K562 (cell line): ENCODE data around the gene EFHD2.

ENCODE experiments used
- CAMTA2 ChIP-seq: fragments of 250-450 bp; sonication (Bioruptor Pico); conservative IDR thresholded peaks from 2 replicates; pipeline ENCODE4 v1.5.1; 2022
- FOSL1 ChIP-seq: fragments of 200-800 bp; sonication (Bioruptor generic); conservative IDR thresholded peaks from 2 replicates; pipeline ENCODE4 v1.6.1; 2016; ENCODE audit warnings: missing genetic modification characterization, missing compliant biosample characterization
- FOXA1 ChIP-seq: fragments of 450-650 bp; IDR thresholded peaks from 2 replicates; pipeline ENCODE4 v1.6.1; 2016; ENCODE audit warnings: mild to moderate bottlenecking, borderline replicate concordance
- GABPA ChIP-seq: fragments of 200-800 bp; sonication (Bioruptor generic); conservative IDR thresholded peaks from 2 replicates; pipeline ENCODE4 v1.6.1; 2016; ENCODE audit warnings: low read depth, missing genetic modification characterization, missing compliant biosample characterization
- MXI1 ChIP-seq: IDR thresholded peaks from 2 replicates; pipeline ENCODE4 v1.6.1; 2011; ENCODE audit warnings: low read depth, mild to moderate bottlenecking, improper control_type of control experiment, low read length
- NFYB ChIP-seq: IDR thresholded peaks from 2 replicates; pipeline ENCODE4 v1.6.1; 2011; ENCODE audit warnings: mild to moderate bottlenecking, moderate library complexity; ENCODE audit not compliant: insufficient read length; ENCODE audit errors: extremely low read depth
- RFX1 ChIP-seq: fragments of 450-650 bp; IDR thresholded peaks from 2 replicates; pipeline ENCODE4 v1.6.1; 2016; ENCODE audit warnings: mild to moderate bottlenecking, moderate library complexity
- XRCC5 ChIP-seq: fragments of 200-400 bp; formaldehyde crosslinking; IDR thresholded peaks from 2 replicates; pipeline ENCODE4 v1.6.1; 2017; ENCODE audit warnings: low read depth, mild to moderate bottlenecking, low read length
- ZFP36 ChIP-seq: fragments of 150-350 bp; IDR thresholded peaks from 2 replicates; pipeline ENCODE4 v1.6.1; 2018; ENCODE audit warnings: low read length, low read depth; ENCODE audit not compliant: partially characterized antibody
- TF ChIP-seq, protein P1 (sequence below), 2 experiments: fragments of 450-650 bp in 1 of 2; sonication (generic) in 1 of 2; formaldehyde crosslinking in 1 of 2; IDR thresholded peaks in 1 of 2; conservative IDR thresholded peaks in 1 of 2; 2 replicates each; pipeline versions ENCODE4 v1.6.1 to v1.8.1; 2016 to 2023; ENCODE audit warnings: mild to moderate bottlenecking in 2 of 2, moderate library complexity in 2 of 2, inconsistent platforms in 1 of 2, missing genetic modification reagents in 1 of 2
- TF ChIP-seq, protein P2 (sequence below), 3 experiments: IDR thresholded peaks in 2 of 3; conservative IDR thresholded peaks in 1 of 3; 2 replicates each; pipeline ENCODE4 v1.5.1; 2011 to 2012; ENCODE audit warnings: low read length in 3 of 3, mild to moderate bottlenecking in 3 of 3, control low read depth in 2 of 3, improper control_type of control experiment in 1 of 3, inconsistent platforms in 1 of 3, low read depth in 1 of 3, mixed read lengths in 1 of 3, moderate library complexity in 1 of 3; ENCODE audit not compliant: insufficient read depth in 2 of 3
- TF ChIP-seq, protein P3 (sequence below): fragments of 450-650 bp; IDR thresholded peaks from 2 replicates; pipeline ENCODE4 v1.6.1; 2016; ENCODE audit warnings: low read depth
- TF ChIP-seq, protein P4 (sequence below): fragments of 450-650 bp; IDR thresholded peaks from 2 replicates; pipeline ENCODE4 v1.6.1; 2018; ENCODE audit not compliant: partially characterized antibody

DNA sequence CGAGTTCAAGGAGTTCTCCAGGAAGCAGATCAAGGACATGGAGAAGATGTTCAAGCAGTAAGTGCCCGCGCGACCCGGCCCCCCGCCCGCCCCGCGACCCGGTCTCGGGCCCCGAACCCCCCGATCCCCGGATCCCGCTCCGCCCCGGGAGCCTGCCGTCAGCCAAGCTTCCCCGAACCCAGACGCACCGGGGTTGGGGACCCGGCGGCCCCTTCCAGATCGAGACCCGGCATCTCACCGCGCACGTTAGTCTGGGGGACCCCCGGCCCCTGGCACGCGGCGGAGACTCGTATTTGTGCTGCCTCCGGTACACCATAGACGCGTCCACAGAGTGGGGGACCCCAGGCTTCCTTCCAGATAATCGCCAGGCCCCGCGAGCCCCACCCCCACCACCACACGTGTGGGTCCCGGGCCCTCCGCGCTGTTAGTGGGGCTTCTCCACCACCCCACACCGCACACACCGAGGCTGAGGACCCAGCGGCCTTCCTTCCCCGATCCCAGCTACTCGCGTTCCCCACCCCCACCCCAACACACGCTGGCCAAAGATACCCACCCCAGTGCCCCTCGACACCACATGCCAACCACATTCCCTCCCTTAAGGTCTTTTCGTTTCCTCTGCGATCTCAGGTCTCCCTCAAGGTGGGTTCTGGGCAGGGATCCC is 665 bp downstream of the EFHD2 start:
- TF ChIP-seq MXI1: no peak
- TF ChIP-seq, protein P1, sequence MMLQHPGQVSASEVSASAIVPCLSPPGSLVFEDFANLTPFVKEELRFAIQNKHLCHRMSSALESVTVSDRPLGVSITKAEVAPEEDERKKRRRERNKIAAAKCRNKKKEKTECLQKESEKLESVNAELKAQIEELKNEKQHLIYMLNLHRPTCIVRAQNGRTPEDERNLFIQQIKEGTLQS (IDR thresholded peaks at IDR 0.05): no peak
- TF ChIP-seq, protein P1 (CRISPR knock-in tag; conservative IDR thresholded peaks at IDR 0.05): no peak
- TF ChIP-seq NFYB: no peak
- TF ChIP-seq, protein P2, sequence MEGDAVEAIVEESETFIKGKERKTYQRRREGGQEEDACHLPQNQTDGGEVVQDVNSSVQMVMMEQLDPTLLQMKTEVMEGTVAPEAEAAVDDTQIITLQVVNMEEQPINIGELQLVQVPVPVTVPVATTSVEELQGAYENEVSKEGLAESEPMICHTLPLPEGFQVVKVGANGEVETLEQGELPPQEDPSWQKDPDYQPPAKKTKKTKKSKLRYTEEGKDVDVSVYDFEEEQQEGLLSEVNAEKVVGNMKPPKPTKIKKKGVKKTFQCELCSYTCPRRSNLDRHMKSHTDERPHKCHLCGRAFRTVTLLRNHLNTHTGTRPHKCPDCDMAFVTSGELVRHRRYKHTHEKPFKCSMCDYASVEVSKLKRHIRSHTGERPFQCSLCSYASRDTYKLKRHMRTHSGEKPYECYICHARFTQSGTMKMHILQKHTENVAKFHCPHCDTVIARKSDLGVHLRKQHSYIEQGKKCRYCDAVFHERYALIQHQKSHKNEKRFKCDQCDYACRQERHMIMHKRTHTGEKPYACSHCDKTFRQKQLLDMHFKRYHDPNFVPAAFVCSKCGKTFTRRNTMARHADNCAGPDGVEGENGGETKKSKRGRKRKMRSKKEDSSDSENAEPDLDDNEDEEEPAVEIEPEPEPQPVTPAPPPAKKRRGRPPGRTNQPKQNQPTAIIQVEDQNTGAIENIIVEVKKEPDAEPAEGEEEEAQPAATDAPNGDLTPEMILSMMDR (IDR thresholded peaks at IDR 0.05 in 2 of 3, conservative IDR thresholded peaks at IDR 0.05 in 1 of 3; ENCODE audit: insufficient read depth in 2 of 3, low read depth in 1 of 3, low read length in 3 of 3): no peak
- no peak for TF ChIP-seq ZFP36
- TF ChIP-seq, protein P3, sequence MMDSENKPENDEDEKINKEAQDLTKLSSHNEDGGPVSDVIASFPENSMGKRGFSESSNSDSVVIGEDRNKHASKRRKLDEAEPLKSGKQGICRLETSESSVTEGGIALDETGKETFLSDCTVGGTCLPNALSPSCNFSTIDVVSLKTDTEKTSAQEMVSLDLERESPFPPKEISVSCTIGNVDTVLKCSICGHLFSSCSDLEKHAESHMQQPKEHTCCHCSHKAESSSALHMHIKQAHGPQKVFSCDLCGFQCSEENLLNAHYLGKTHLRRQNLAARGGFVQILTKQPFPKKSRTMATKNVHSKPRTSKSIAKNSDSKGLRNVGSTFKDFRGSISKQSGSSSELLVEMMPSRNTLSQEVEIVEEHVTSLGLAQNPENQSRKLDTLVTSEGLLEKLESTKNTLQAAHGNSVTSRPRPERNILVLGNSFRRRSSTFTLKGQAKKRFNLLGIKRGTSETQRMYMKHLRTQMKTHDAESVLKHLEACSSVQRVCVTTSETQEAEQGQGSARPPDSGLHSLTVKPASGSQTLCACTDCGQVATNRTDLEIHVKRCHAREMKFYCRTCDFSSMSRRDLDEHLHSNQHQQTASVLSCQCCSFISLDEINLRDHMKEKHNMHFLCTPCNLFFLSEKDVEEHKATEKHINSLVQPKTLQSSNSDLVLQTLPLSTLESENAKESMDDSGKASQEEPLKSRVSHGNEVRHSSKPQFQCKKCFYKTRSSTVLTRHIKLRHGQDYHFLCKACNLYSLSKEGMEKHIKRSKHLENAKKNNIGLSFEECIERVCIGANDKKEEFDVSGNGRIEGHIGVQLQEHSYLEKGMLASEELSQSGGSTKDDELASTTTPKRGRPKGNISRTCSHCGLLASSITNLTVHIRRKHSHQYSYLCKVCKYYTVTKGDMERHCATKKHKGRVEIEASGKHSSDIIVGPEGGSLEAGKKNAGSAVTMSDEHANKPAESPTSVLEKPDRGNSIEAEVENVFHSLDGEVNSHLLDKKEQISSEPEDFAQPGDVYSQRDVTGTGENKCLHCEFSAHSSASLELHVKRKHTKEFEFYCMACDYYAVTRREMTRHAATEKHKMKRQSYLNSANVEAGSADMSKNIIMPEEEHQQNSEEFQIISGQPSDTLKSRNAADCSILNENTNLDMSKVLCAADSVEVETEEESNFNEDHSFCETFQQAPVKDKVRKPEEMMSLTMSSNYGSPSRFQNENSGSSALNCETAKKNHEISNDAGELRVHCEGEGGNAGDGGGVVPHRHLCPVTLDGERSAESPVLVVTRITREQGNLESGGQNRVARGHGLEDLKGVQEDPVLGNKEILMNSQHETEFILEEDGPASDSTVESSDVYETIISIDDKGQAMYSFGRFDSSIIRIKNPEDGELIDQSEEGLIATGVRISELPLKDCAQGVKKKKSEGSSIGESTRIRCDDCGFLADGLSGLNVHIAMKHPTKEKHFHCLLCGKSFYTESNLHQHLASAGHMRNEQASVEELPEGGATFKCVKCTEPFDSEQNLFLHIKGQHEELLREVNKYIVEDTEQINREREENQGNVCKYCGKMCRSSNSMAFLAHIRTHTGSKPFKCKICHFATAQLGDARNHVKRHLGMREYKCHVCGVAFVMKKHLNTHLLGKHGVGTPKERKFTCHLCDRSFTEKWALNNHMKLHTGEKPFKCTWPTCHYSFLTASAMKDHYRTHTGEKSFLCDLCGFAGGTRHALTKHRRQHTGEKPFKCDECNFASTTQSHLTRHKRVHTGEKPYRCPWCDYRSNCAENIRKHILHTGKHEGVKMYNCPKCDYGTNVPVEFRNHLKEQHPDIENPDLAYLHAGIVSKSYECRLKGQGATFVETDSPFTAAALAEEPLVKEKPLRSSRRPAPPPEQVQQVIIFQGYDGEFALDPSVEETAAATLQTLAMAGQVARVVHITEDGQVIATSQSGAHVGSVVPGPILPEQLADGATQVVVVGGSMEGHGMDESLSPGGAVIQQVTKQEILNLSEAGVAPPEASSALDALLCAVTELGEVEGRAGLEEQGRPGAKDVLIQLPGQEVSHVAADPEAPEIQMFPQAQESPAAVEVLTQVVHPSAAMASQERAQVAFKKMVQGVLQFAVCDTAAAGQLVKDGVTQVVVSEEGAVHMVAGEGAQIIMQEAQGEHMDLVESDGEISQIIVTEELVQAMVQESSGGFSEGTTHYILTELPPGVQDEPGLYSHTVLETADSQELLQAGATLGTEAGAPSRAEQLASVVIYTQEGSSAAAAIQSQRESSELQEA: no peak
- no peak for TF ChIP-seq CAMTA2 (CRISPR knock-in tag)
- TF ChIP-seq XRCC5: no peak
- no peak for TF ChIP-seq RFX1
- TF ChIP-seq FOSL1 (tag): no peak
- TF ChIP-seq FOXA1: no peak
- TF ChIP-seq, protein P4, sequence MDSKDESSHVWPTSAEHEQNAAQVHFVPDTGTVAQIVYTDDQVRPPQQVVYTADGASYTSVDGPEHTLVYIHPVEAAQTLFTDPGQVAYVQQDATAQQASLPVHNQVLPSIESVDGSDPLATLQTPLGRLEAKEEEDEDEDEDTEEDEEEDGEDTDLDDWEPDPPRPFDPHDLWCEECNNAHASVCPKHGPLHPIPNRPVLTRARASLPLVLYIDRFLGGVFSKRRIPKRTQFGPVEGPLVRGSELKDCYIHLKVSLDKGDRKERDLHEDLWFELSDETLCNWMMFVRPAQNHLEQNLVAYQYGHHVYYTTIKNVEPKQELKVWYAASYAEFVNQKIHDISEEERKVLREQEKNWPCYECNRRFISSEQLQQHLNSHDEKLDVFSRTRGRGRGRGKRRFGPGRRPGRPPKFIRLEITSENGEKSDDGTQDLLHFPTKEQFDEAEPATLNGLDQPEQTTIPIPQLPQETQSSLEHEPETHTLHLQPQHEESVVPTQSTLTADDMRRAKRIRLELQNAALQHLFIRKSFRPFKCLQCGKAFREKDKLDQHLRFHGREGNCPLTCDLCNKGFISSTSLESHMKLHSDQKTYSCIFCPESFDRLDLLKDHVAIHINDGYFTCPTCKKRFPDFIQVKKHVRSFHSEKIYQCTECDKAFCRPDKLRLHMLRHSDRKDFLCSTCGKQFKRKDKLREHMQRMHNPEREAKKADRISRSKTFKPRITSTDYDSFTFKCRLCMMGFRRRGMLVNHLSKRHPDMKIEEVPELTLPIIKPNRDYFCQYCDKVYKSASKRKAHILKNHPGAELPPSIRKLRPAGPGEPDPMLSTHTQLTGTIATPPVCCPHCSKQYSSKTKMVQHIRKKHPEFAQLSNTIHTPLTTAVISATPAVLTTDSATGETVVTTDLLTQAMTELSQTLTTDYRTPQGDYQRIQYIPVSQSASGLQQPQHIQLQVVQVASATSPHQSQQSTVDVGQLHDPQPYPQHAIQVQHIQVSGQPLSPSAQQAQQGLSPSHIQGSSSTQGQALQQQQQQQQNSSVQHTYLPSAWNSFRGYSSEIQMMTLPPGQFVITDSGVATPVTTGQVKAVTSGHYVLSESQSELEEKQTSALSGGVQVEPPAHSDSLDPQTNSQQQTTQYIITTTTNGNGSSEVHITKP: no peak
- TF ChIP-seq GABPA (tag): no peak
